ENCODE results near the gene CCL11.
A peak's percentile ranks its signal among the peaks of the same experiment; 100 is the strongest.

The CCL11 gene

GRCh38 chr17:34285286-34285792, at the start of gene CCL11:
Gene CCL11 (plus strand): TSS chr17:34285742. CDS start chr17:34285809, 67 bp downstream.
- no peak for DNase-seq

- no peak for DNase-seq
Observed at GRCh38 chr17:34236281-34236892, 49.2 kb upstream of the CCL11 start.

- no peak for DNase-seq
Observed at GRCh38 chr17:34237458-34237857, 48.1 kb upstream of the CCL11 start.

- DNase-seq = no peak
Observed at GRCh38 chr17:34241062-34241461, 44.5 kb upstream of the CCL11 start.

GRCh38 chr17:34242587-34243363, 42.8 kb upstream of the CCL11 start:
- DNase-seq = no peak

- no peak for DNase-seq
Observed at GRCh38 chr17:34243364-34244320, 41.9 kb upstream of the CCL11 start.

- no peak for DNase-seq
Observed at GRCh38 chr17:34245351-34245905, 40.1 kb upstream of the CCL11 start.

- no peak for DNase-seq
Observed at GRCh38 chr17:34246446-34246845, 39.1 kb upstream of the CCL11 start.

GRCh38 chr17:34246881-34247280, 38.7 kb upstream of the CCL11 start:
- no peak for DNase-seq

GRCh38 chr17:34248511-34249024, 37.0 kb upstream of the CCL11 start:
- no peak for DNase-seq

GRCh38 chr17:34249061-34249460, 36.5 kb upstream of the CCL11 start:
- DNase-seq = no peak

- no peak for DNase-seq
Observed at GRCh38 chr17:34249478-34249877, 36.1 kb upstream of the CCL11 start.

- no peak for DNase-seq
Observed at GRCh38 chr17:34251186-34251585, 34.4 kb upstream of the CCL11 start.

- DNase-seq = no peak
Observed at GRCh38 chr17:34252095-34252443, 33.5 kb upstream of the CCL11 start.

- no peak for DNase-seq
Observed at GRCh38 chr17:34252444-34253138, 33.0 kb upstream of the CCL11 start.

- no peak for DNase-seq
Observed at GRCh38 chr17:34253139-34253525, 32.4 kb upstream of the CCL11 start.

- no peak for DNase-seq
Observed at GRCh38 chr17:34254146-34254545, 31.4 kb upstream of the CCL11 start.

GRCh38 chr17:34254651-34255380, 30.7 kb upstream of the CCL11 start, which contains the start of gene CCL2:
Gene CCL2 (plus strand): TSS chr17:34255285. CDS start chr17:34255350, 65 bp downstream.
- peak; percentile 26 to 50 for DNase-seq

GRCh38 chr17:34255381-34255732, 30.2 kb upstream of the CCL11 start:
- DNase-seq = no peak

- DNase-seq = no peak
Observed at GRCh38 chr17:34255841-34256240, 29.7 kb upstream of the CCL11 start.

GRCh38 chr17:34257299-34257985, 28.1 kb upstream of the CCL11 start:
- DNase-seq = no peak

All from NCI-H187 (cell line).